ENCODE data around the gene YTHDF1. TPM values are rescaled to one million over a fixed set of nuclear protein-coding genes. Genes with fewer than 3 reads are reported as not detected.

YTHDF1 gene
- total RNA-seq, 1 experiment from 2014 or later, result 22.5 TPM

DNA sequence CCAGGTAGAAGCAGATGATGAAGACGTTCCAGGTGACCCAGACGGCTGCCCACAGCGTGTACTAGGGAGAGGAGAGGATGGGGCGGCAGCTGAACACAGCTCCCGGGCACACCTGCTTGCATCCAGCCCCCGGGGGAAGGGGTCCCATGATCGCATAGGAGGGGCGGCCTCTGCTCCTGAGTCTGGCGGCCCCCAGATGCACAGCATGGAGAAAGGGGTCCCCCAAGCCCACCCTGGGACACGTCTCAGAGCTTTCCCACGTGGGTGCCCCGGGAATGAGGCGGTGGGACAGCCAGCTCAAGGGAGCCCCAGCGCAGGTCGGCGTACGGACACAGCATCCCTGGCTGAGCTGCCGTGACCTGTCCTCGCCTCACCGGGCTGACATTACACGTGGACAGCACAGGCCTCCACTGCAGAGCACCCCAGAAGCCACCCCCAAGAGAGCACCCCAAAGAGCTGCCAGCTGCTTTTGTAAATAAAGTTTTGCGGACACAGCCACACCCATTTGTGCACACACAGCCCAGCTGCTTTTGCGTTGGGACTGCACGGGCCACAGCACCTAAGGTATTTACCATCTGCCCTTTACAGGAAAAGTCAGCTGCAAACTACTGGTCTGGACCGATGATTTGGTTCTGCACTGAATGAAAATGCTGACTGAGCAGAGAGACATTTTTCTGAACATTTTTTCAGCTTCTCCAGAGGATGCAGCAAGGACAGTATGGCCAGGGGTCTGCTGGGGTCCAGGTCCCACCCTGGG, 33.1 kb upstream of the YTHDF1 start:
- no peak for DNase-seq (ENCODE audit: low read depth)

- no peak for DNase-seq (ENCODE audit: low read depth)
Measured at GRCh38 chr20:63247671-63248228, 31.8 kb upstream of the YTHDF1 start.

- DNase-seq (ENCODE audit: low read depth), result no peak
Measured at GRCh38 chr20:63246490-63247288, 30.8 kb upstream of the YTHDF1 start.

GRCh38 chr20:63244468-63244867, 28.5 kb upstream of the YTHDF1 start:
- DNase-seq (ENCODE audit: low read depth), result no peak

DNA sequence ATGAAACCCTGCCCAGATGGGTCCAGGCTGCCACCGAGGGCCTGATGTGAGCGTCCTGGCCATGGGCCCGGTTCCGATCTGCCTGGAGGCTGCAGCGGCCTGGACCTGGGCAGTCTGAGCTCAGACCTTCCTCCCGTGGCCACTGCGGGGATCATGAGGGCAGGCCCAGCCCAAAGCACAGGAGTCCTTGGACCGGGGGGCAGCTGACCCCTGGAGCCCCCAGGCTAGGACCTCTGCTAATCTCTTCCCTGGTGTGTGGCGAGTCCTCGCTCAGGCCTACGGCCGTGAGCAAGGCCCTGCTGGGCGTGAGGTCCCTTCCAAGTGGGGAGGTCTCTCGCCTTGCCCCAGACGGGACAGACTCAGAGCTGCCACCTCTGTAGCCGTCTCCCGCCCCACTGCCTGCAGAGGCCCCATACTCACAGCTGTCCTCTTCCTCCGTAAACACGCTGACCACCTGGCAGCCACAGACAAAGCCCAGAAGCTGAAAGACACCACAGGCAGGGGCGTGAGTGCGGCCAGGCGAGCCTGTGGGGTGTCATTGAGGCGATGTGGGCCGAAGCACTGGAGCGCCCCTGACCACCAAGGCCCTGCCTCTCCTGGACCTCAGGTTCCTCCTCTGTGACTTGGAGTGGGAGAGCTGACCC, 27.8 kb upstream of the YTHDF1 start:
- no peak for DNase-seq (ENCODE audit: low read depth)

- no peak for DNase-seq (ENCODE audit: low read depth)
Measured at GRCh38 chr20:63242736-63243135, 26.8 kb upstream of the YTHDF1 start.

- no peak for DNase-seq (ENCODE audit: low read depth)
Measured at GRCh38 chr20:63241272-63241671, 25.3 kb upstream of the YTHDF1 start.

- no peak for DNase-seq (ENCODE audit: low read depth)
Measured at GRCh38 chr20:63240004-63240403, 24.1 kb upstream of the YTHDF1 start.

GRCh38 chr20:63239431-63239830, 23.5 kb upstream of the YTHDF1 start:
- no peak for DNase-seq (ENCODE audit: low read depth)

DNA sequence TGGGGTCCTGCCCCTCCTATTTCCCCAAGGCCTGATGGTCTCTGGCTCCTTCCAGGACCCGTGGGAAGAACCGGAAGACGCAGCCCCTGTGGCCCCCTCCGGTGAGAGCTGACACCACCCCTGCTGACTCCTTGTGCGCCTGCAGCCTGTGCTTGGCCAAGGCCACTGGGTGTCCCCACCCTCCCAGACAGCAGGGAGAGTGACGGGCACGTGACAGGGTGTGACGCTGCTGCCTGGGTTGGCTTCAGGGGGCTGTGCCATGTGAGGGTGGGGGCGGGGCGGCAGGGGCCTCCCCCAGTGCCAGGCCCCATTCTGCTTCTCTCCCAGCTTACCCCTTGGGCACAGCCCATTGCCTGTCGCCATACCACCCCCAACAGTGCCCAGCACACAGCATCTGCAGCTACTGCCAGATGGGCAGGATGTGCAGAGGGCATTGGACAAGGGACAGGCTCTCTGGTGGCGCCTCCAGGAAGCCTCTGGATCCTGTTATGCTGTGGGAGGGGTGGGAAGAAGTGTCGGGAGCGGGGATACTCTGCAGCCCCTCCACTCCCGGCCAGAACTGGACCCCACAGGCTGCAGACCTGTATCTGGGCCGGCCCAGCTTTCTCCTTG, 22.7 kb upstream of the YTHDF1 start:
- peak; percentile 36 for DNase-seq (ENCODE audit: low read depth)

DNA sequence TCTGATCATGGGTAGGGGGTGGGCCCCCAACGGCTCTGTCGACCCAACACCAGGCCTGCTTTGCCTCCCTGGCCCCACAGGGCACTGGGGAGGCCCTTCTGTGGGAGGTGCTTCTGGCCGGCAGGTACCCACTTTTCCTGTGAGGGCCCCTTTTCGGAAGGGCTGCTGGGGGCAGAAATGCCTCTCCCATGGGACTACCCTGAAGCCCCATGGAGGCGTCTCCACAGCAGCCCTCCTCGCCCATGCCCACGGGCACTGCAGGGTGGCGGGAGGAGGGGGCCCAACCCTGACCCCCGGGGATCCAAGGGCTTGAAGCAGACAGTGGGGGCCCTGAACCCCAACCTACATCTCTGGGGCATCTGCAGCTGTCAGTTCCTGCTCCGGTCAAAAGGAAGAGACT, 22.1 kb upstream of the YTHDF1 start:
- DNase-seq (ENCODE audit: low read depth), result no peak

DNA sequence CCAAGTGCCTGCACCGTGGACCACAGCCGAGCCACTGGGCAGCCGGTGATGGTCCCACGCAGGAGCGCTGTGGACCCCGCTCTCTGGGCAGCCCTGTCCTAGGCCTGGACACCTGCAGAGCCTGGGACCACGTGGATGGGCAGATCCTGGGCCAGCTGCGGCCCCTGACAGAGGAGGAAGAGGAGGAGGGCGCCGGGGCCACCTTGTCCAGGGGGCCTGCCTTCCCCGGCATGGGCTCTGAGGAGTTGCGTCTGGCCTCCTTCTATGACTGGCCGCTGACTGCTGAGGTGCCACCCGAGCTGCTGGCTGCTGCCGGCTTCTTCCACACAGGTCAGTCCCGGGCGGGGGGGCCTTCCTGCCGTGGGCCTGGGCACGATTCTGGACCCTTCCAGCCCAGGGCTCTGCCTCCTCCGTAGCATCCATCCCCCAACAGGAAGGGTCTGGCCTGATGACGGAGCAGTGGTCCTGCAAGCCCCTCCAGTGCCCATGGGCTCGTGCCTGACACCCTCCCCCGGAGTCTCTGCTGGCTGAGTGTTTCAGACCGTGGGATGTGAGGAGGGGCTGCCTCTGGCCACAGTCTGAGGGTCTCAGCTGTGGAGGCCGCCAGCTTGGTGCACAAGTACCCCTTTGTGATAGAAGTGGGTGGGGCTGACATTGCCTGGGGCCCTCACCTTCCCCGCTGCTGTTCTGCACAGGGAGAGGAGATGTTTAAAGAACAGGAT, 20.3 kb upstream of the YTHDF1 start:
- DNase-seq (ENCODE audit: low read depth), result no peak

DNA sequence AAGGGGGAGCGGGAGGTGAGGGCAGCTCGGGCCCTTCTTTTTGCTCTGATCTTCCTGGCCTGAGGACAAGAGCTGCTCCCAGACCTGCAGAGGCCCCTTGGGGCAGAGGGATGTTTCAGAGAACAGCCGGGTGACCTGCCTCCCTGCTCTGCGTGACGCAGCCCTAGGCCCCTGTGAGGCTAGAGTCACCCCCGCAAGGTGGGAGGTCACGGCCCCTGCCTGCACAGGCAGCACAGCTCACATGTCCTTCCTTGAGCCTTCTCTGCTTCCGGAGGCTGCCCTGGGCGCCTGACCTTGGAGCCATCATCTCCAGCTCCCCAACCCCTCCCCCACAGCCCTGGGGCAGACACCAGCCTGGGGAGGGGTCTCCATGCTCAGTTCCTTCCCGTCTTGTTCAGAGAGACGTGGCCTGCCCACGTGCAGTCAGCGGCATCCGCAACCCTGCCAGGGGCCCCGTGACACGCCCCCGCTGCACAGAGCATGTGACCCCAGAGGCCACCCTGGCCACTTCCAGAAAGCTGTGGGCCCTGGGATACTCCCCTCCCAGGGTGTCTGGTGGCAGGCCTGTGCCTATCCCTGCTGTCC, 19.6 kb upstream of the YTHDF1 start, which contains the start of gene BIRC7:
Gene BIRC7, plus strand, starts transcription at position 507 of the 585 bp plus-strand sequence. CDS start 192 bp downstream, outside the sequence.
- DNase-seq (ENCODE audit: low read depth), result no peak

- DNase-seq (ENCODE audit: low read depth), result no peak
Measured at GRCh38 chr20:63234693-63235398, 18.9 kb upstream of the YTHDF1 start.

GRCh38 chr20:63233924-63234323, 18.0 kb upstream of the YTHDF1 start:
- no peak for DNase-seq (ENCODE audit: low read depth)

GRCh38 chr20:63233061-63233344, 17.1 kb upstream of the YTHDF1 start:
- no peak for DNase-seq (ENCODE audit: low read depth)

DNA sequence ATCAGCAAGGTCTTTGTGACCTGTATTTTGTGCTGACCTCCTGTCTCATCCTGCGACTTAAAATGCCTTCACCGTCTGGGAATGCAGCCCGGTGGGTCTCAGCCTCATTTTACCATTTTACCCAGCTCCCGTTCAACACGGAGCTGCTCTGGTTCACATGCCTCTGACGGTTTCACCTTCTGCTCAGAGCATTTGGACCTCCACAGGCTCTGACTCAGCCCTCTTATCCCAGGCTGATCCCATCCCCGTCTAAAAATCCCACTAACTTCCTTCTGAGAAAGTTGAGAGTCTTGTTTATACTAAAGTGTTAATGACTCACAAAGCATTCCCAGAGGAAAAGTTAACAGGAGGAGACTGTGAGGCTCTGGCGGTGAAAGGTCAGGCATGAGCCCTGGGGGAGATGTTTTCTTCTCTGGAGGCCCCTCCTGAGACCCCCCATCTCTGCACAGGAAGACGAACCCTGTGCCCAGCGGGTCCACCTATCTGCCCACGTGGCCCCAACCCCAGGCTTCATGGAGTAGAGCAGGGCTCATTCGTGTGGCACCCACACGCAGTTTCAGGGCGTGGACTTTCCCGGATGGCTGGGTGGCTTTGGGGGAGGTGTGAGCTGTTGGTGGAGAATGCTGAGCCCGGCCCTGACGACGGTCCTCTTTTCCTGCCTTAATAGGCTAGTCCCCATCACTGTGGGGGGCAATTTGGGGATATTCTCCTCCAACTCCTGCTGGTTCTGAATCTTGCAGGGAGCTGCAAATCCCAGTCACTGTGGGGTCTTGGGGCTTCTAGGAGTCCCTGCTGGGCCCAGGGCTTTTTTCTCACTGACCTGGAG, 16.5 kb upstream of the YTHDF1 start:
- peak; percentile 95 for DNase-seq (ENCODE audit: low read depth)

GRCh38 chr20:63230800-63231268, 14.9 kb upstream of the YTHDF1 start:
- no peak for DNase-seq (ENCODE audit: low read depth)

- no peak for DNase-seq (ENCODE audit: low read depth)
Measured at GRCh38 chr20:63228806-63229205, 12.9 kb upstream of the YTHDF1 start.

All from Daoy (cell line).